Tibial artery (tissue), 4 donors: ENCODE data around the gene MRC1.

ENCODE experiments used
- DNase-seq, 2 donors: peaks; one replicate each; pipeline ENCODE4 v3.0.0-alpha.2; 2019
- H3K27ac ChIP-seq, 2 donors: fragments of 200-600 bp; sonication (generic) in 1 of 2; 1 replicate in 1 of 2; 2 replicates in 1 of 2; pipeline ENCODE4 v1.5.1; 2018 to 2019; ENCODE audit warnings: mild to moderate bottlenecking in 1 of 2
- H3K27me3 ChIP-seq, 2 donors: fragments of 200-600 bp; sonication (generic) in 1 of 2; one replicate each; pipeline versions ENCODE4 v1.5.1 to v1.6.0; 2016 to 2019
- H3K36me3 ChIP-seq, 3 donors: fragments of 200-600 bp; sonication (generic) in 2 of 3; one replicate each; pipeline ENCODE4 v1.5.1; 2016 to 2019; ENCODE audit warnings: mild to moderate bottlenecking in 2 of 3
- H3K4me1 ChIP-seq, 4 donors: fragments of 200-600 bp; sonication (generic) in 2 of 4; 1 replicate in 3 of 4; 2 replicates in 1 of 4; pipeline ENCODE4 v1.5.1; 2016 to 2019
- H3K4me3 ChIP-seq, 2 donors: fragments of 200-600 bp; sonication (generic) in 1 of 2; 1 replicate in 1 of 2; 2 replicates in 1 of 2; pipeline ENCODE4 v1.5.1; 2018 to 2019; ENCODE audit warnings: mild to moderate bottlenecking in 2 of 2
- H3K9me3 ChIP-seq, 3 donors: fragments of 200-600 bp; sonication (generic) in 1 of 3; one replicate each; pipeline ENCODE4 v1.5.1; 2016 to 2019
- intact Hi-C: fragments of 100-400 bp; cut with DNase I; formaldehyde crosslinking; loops from one replicate; pipeline ENCODE4 v1.15.0; 2023; ENCODE audit warnings: low total_unique reads
- TF ChIP-seq, protein P1 (sequence below), 2 experiments: fragments of 200-600 bp in 1 of 2; fragments of 450-650 bp in 1 of 2; IDR thresholded peaks; one replicate each; pipeline ENCODE4 v1.5.1; 2017 to 2019; ENCODE audit warnings: antibody characterized with exemption in 2 of 2, mild to moderate bottlenecking in 1 of 2, moderate library complexity in 1 of 2

Gene MRC1

DNA sequence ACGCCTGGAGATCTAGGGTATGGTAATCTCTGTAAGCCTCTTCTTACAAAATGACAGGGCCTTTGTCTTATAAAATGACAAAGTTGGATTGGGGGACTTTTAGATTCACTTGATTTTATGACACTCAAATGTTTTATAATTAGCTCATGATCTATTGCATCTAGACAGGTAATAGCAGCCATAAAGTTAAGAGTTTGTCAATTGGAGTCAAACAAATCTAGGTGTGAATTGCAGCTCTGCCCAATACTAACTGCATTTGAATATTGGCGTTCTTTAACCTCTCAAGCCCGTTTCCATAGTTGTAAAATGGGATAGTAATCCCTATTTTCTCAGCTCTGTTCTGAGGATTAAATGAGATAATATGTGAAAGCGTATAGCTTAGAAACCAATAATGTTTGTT lies 14.1 kb upstream of the MRC1 start:
- TF ChIP-seq, protein P1, sequence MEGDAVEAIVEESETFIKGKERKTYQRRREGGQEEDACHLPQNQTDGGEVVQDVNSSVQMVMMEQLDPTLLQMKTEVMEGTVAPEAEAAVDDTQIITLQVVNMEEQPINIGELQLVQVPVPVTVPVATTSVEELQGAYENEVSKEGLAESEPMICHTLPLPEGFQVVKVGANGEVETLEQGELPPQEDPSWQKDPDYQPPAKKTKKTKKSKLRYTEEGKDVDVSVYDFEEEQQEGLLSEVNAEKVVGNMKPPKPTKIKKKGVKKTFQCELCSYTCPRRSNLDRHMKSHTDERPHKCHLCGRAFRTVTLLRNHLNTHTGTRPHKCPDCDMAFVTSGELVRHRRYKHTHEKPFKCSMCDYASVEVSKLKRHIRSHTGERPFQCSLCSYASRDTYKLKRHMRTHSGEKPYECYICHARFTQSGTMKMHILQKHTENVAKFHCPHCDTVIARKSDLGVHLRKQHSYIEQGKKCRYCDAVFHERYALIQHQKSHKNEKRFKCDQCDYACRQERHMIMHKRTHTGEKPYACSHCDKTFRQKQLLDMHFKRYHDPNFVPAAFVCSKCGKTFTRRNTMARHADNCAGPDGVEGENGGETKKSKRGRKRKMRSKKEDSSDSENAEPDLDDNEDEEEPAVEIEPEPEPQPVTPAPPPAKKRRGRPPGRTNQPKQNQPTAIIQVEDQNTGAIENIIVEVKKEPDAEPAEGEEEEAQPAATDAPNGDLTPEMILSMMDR (IDR thresholded peaks at IDR 0.05) = no peak
- Histone ChIP-seq H3K9me3 (no peaks in the 10 kb centered on the region), H3K27me3 (no peaks in the 10 kb centered on the region), H3K4me3 (no peak overlapping the region), H3K4me1 (no peaks in the 10 kb centered on the region), H3K27ac (no peak overlapping the region), H3K36me3 (no peaks in the 10 kb centered on the region)
- DNase-seq = no peak
- intact Hi-C loops = no loop called here

DNA sequence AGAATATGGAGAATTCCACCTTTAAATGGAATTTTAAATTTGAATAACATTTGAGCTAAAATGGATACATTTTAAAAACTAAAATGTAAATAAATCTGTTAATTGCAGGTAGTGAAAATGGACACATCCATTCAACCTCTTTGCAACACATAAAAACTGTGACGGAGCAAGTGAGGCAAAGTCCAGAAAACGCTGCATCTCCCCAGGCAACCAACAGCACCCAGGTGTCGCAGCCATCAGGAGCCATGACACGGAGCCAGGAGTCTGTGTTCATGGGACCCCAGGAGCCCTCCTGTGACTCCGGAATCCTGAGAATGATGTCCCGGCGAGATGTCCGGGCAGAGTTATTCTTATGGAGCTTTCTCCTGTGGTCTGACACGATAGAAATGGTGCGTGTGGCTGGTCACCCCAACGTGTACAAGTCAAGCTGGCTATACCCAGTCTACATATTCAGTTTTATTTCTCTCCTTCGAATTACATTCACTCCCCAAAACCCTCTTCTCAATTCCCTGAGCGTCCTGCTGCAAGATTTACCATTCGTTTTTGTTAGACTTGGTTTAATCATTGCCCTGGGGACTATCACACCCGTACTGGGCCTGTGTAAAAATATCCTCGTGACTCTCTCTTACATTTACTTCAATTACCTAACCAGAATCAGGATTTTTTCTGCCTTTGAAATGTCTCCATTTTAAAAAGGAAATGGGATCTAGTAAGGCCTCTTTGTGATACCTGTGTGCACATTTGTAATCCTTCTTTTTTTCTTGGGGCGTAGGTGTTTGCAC lies 13.1 kb upstream of the MRC1 start:
- TF ChIP-seq, protein P1 (IDR thresholded peaks at IDR 0.05) = no peak
- no peaks in the 10 kb centered on the region for H3K9me3 ChIP-seq
- H3K27me3 ChIP-seq = no peaks in the 10 kb centered on the region
- no peak overlapping the region for H3K4me3 ChIP-seq
- H3K36me3 ChIP-seq = no peaks in the 10 kb centered on the region
- H3K27ac ChIP-seq = no peak overlapping the region
- H3K4me1 ChIP-seq = no peaks in the 10 kb centered on the region
- no peak for DNase-seq
- intact Hi-C loops = no loop called here

DNA sequence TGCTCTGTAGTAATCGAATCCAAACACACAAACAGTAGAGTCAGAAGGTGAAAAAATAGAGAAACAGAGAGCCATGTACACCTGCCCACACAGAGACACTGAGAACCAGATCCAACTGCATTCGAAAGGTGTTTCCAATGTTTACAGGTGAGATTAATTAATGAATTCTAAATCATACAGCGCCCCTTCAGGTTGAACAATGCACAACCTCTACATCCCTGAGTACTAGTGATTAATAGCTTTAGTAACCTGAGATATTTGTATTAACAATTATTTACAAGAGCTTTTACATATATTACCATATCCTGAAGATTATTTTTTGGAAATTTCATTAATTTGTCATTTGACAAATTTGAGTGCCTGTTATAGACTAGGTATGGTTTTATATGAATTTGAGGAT lies 7.6 kb upstream of the MRC1 start:
- H3K36me3 ChIP-seq = no peaks in the 10 kb centered on the region
- no peak overlapping the region for H3K4me3 ChIP-seq
- TF ChIP-seq, protein P1 (IDR thresholded peaks at IDR 0.05) = no peak
- DNase-seq = no peak
- no peaks in the 10 kb centered on the region for H3K9me3 ChIP-seq
- no peak overlapping the region for H3K27ac ChIP-seq
- H3K27me3 ChIP-seq = no peaks in the 10 kb centered on the region
- H3K4me1 ChIP-seq = no peaks in the 10 kb centered on the region
- intact Hi-C loops = no loop called here

DNA sequence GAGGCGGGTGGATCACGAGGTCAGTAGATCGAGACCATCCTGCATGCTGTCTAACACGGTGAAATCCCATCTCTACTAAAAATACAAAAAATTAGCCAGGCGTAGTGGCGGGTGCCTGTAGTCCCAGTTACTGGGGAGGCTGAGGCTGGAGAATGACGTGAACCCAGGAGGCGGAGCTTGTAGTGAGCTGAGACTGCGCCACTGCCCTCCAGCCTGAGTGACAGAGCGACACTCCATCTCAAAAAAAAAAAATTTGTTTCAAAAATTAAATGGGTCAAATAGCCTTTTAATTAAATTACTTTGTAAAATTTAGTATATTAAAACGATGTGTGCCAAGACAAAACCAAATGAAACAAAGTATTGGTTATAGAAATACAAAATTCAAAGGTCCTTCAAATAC lies 6.8 kb upstream of the MRC1 start:
- no peak overlapping the region for H3K27ac ChIP-seq
- H3K27me3 ChIP-seq = no peaks in the 10 kb centered on the region
- H3K4me3 ChIP-seq = no peak overlapping the region
- no peaks in the 10 kb centered on the region for H3K4me1 ChIP-seq
- no peaks in the 10 kb centered on the region for H3K36me3 ChIP-seq
- intact Hi-C loops = no loop called here
- no peak for DNase-seq
- no peaks in the 10 kb centered on the region for H3K9me3 ChIP-seq
- TF ChIP-seq, protein P1 (IDR thresholded peaks at IDR 0.05) = no peak

DNA sequence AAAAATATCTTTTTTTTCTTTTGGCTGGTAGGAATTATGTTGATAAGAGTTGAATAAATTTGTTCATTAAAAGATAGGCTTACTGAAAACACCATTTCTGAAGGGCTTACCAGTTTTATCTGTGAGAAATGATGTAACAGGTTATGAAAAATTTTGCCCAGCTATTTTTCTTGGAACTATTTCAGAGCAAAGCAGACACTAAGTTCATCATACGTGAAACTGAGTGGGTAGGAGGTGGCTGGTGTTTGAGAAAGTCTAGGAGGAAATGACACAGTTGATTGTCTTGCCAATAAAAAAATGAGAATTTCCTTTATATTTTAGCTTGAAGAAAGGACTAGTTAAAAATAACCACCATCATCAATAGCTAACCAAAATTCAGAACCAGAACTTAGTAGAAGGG lies 6.2 kb upstream of the MRC1 start:
- no peaks in the 10 kb centered on the region for H3K4me1 ChIP-seq
- H3K4me3 ChIP-seq = no peak overlapping the region
- no peak overlapping the region for H3K27ac ChIP-seq
- H3K36me3 ChIP-seq = no peaks in the 10 kb centered on the region
- DNase-seq = no peak
- TF ChIP-seq, protein P1 (IDR thresholded peaks at IDR 0.05) = no peak
- H3K27me3 ChIP-seq = no peaks in the 10 kb centered on the region
- intact Hi-C loops = no loop called here
- H3K9me3 ChIP-seq = no peaks in the 10 kb centered on the region
